SK-N-MC (cell line): ENCODE data around the gene LHX2.

Source experiments
- EZH2 ChIP-seq: fragments of 200-600 bp; sonication (generic); IDR thresholded peaks from one replicate; pipeline ENCODE4 v1.6.1; 2017; ENCODE audit warnings: antibody characterized with exemption
- FOXP2 ChIP-seq: optimal IDR thresholded peaks from 2 replicates; pipeline ENCODE3; 2011; ENCODE audit warnings: mild to moderate bottlenecking, moderate library complexity; ENCODE audit not compliant: insufficient read depth; ENCODE audit errors: extremely low read length, control extremely low read depth
- POLR2AphosphoS5 ChIP-seq: IDR thresholded peaks from 2 replicates; pipeline ENCODE4 v1.6.1; 2012; ENCODE audit warnings: mild to moderate bottlenecking, low read depth, low read length, borderline replicate concordance

GRCh38 chr9:123967323-123967722 lies 44.2 kb upstream of the LHX2 start:
- TF ChIP-seq EZH2 (no peak), POLR2AphosphoS5 (no peak), FOXP2 (no peak)
